HG03378 (cell line): ENCODE data around the gene FKRP.
A peak's percentile ranks its signal among the peaks of the same experiment; 100 is the strongest.
"Not testable (repeated sequence)": the region's sequence is repeated elsewhere in the genome, so short reads cannot be mapped to it uniquely, and the experiment has no call there.

Experiments used
- ATAC-seq: cut with Tn5 transposase; IDR thresholded peaks from one replicate; pipeline ENCODE4 v1.9.1; 2021; ENCODE audit warnings: mild to moderate bottlenecking, moderate library complexity; ENCODE audit not compliant: unreplicated experiment

FKRP gene

GRCh38 chr19:46784262-46785053 is 38.6 kb downstream of the FKRP start:
- ATAC-seq: no peak

GRCh38 chr19:46785054-46785979 is 39.5 kb downstream of the FKRP start:
- no peak for ATAC-seq

- no peak for ATAC-seq
Measured at GRCh38 chr19:46785980-46786235, 40.1 kb downstream of the FKRP start.

GRCh38 chr19:46786236-46787039 is 40.6 kb downstream of the FKRP start:
- peak; percentile 30 for ATAC-seq

- no peak for ATAC-seq
Measured at GRCh38 chr19:46787040-46787330, 41.1 kb downstream of the FKRP start.

GRCh38 chr19:46787331-46788261 is 41.7 kb downstream of the FKRP start:
- ATAC-seq: no peak

- ATAC-seq: peak; percentile 50
Measured at GRCh38 chr19:46788262-46788967, 42.6 kb downstream of the FKRP start, which contains the start of gene SLC1A5. SLC1A5 (minus strand) TSS chr19:46788594; CDS start chr19:46787965, 629 bp downstream.

- no peak for ATAC-seq
Measured at GRCh38 chr19:46788968-46789338, 43.1 kb downstream of the FKRP start.

- no peak for ATAC-seq
Measured at GRCh38 chr19:46789371-46789770, 43.5 kb downstream of the FKRP start.

GRCh38 chr19:46791944-46792343 is 46.1 kb downstream of the FKRP start:
- ATAC-seq: no peak

GRCh38 chr19:46797881-46798280 is 52.0 kb downstream of the FKRP start:
- no peak for ATAC-seq

GRCh38 chr19:46798713-46799112 is 52.9 kb downstream of the FKRP start:
- no peak for ATAC-seq

- ATAC-seq: no peak
Measured at GRCh38 chr19:46802152-46802551, 56.3 kb downstream of the FKRP start.

GRCh38 chr19:46803555-46803954 is 57.7 kb downstream of the FKRP start:
- ATAC-seq: no peak

- ATAC-seq: not testable (repeated sequence)
Measured at GRCh38 chr19:46804432-46804831, 58.6 kb downstream of the FKRP start.

- ATAC-seq: no peak
Measured at GRCh38 chr19:46806656-46807055, 60.8 kb downstream of the FKRP start.
